OCI-LY1 (cell line): ENCODE results near the gene PRR20D.
"Not testable (repeated sequence)": the region's sequence is repeated elsewhere in the genome, so short reads cannot be mapped to it uniquely, and the experiment has no call there.

Source experiments
- H2AFZ ChIP-seq: fragments of 200-600 bp; sonication (generic), shearing (Covaris generic); 2 replicates; pipeline ENCODE4 v1.6.0; 2014; ENCODE audit warnings: antibody characterized with exemption, mild to moderate bottlenecking, low read length
- H3F3A ChIP-seq: fragments of 200-600 bp; sonication (generic), shearing (Covaris generic); 2 replicates; pipeline ENCODE4 v1.6.0; 2014; ENCODE audit warnings: mild to moderate bottlenecking, antibody characterized with exemption, low read length, moderate library complexity; ENCODE audit not compliant: insufficient read depth
- H3K27ac ChIP-seq: fragments of 200-600 bp; sonication (generic); 2 replicates; pipeline ENCODE4 v1.5.1; 2014; ENCODE audit warnings: low read length, mixed run types, mild to moderate bottlenecking, low read depth; ENCODE audit not compliant: poor library complexity, severe bottlenecking
- H3K27me3 ChIP-seq: fragments of 200-600 bp; sonication (generic); 2 replicates; pipeline ENCODE4 v1.6.0; 2014; ENCODE audit warnings: antibody characterized with exemption, mild to moderate bottlenecking, low read length, moderate library complexity; ENCODE audit not compliant: insufficient read depth
- H3K36me3 ChIP-seq: fragments of 200-600 bp; sonication (generic); 2 replicates; pipeline ENCODE4 v1.6.1; 2014; ENCODE audit warnings: mild to moderate bottlenecking, antibody characterized with exemption, low read length, moderate library complexity, mixed read lengths; ENCODE audit not compliant: insufficient read depth
- H3K4me1 ChIP-seq: fragments of 200-600 bp; sonication (generic); 2 replicates; pipeline ENCODE4 v1.5.1; 2014; ENCODE audit warnings: mild to moderate bottlenecking, low read length, moderate library complexity; ENCODE audit not compliant: insufficient read depth, severe bottlenecking
- H3K4me2 ChIP-seq: fragments of 200-600 bp; sonication (generic), shearing (Covaris generic); 2 replicates; pipeline ENCODE4 v1.6.1; 2014; ENCODE audit warnings: low read length
- H3K4me3 ChIP-seq: fragments of 200-600 bp; sonication (generic); 2 replicates; pipeline ENCODE4 v1.5.1; 2014; ENCODE audit warnings: low read length, low read depth, mild to moderate bottlenecking, mixed read lengths; ENCODE audit not compliant: poor library complexity, severe bottlenecking
- H3K79me2 ChIP-seq: fragments of 200-600 bp; shearing (Covaris generic); 2 replicates; pipeline ENCODE4 v1.6.1; 2016; ENCODE audit warnings: mixed run types, low read length, mixed read lengths; ENCODE audit not compliant: insufficient read depth
- H3K9ac ChIP-seq: fragments of 200-600 bp; sonication (generic), shearing (Covaris generic); 2 replicates; pipeline ENCODE4 v1.6.1; 2014; ENCODE audit warnings: mild to moderate bottlenecking, low read length, mixed read lengths
- H3K9me2 ChIP-seq: fragments of 200-600 bp; sonication (generic), shearing (Covaris generic); 2 replicates; pipeline ENCODE4 v1.6.1; 2014; ENCODE audit warnings: low read depth, mild to moderate bottlenecking, low read length, mixed read lengths
- H3K9me3 ChIP-seq: fragments of 200-600 bp; shearing (Covaris generic); 2 replicates; pipeline ENCODE4 v1.6.1; 2014; ENCODE audit warnings: low read length, mixed read lengths
- H4K20me1 ChIP-seq: fragments of 200-600 bp; sonication (generic), shearing (Covaris generic); 2 replicates; pipeline ENCODE4 v1.6.0; 2016; ENCODE audit warnings: mild to moderate bottlenecking, low read length; ENCODE audit not compliant: insufficient read depth
- CTCF ChIP-seq: fragments of 200-600 bp; sonication (generic), shearing (Covaris generic); IDR thresholded peaks from 2 replicates; pipeline ENCODE4 v1.5.1; 2017; ENCODE audit warnings: mild to moderate bottlenecking, antibody characterized with exemption, low read length, moderate library complexity, mixed read lengths
- EZH2 ChIP-seq: fragments of 200-600 bp; sonication (generic), shearing (Covaris generic); IDR thresholded peaks from 2 replicates; pipeline ENCODE4 v1.8.0; 2017; ENCODE audit warnings: borderline replicate concordance, mixed run types, mild to moderate bottlenecking, antibody characterized with exemption, low read length, moderate library complexity, mixed read lengths

Gene PRR20D

GRCh38 chr13:57148106-57148505 lies 12.3 kb upstream of the PRR20D start:
- not testable (repeated sequence) for H3K27ac ChIP-seq, H3K79me2 ChIP-seq, H3K9me2 ChIP-seq

DNA sequence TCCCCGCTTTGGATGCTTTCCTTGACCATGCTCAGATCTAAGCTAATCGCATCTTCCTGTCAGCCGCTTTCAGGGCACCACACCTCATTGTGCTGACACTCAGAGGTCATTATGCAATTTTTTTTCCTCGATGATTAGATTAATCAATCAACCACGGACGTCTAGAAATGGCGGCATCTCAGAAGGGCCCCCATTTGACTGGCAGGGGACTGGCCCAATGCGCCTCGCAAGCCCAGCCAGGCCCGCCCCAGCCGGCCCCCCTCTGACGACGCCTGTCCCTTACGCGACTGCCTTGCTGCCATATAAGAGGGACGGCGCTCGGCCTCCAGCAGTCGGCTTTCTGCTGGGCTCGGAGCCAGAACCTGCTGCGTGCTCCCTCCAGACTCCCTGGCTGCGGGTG lies 6.7 kb upstream of the PRR20D start, which contains the start of gene PRR20C:
TSS of gene PRR20C (plus strand) at position 301 of the 400 bp plus-strand sequence. CDS start 387 bp downstream, outside the sequence.
- H3K27ac ChIP-seq, H3K4me1 ChIP-seq, H2AFZ ChIP-seq, H3K9ac ChIP-seq, H3K27me3 ChIP-seq, H3K9me3 ChIP-seq, H3K4me2 ChIP-seq, H3K36me3 ChIP-seq, H3K79me2 ChIP-seq, H3K4me3 ChIP-seq, H4K20me1 ChIP-seq, H3F3A ChIP-seq, H3K9me2 ChIP-seq: not testable (repeated sequence)

More at GRCh38 chr13:57148106-57148505, 12.3 kb upstream of the PRR20D start:
- not testable (repeated sequence) for H3K36me3 ChIP-seq, H4K20me1 ChIP-seq, H3K9me3 ChIP-seq, H3K4me1 ChIP-seq, H3K27me3 ChIP-seq, H3K4me3 ChIP-seq, H3K4me2 ChIP-seq, H2AFZ ChIP-seq, H3F3A ChIP-seq, H3K9ac ChIP-seq

- not testable (repeated sequence) for H3K4me3 ChIP-seq, H3K27ac ChIP-seq, H3F3A ChIP-seq, H3K4me2 ChIP-seq, H4K20me1 ChIP-seq, H3K9me3 ChIP-seq, H3K79me2 ChIP-seq, H3K36me3 ChIP-seq, H3K9ac ChIP-seq, H3K4me1 ChIP-seq, H3K9me2 ChIP-seq, H3K27me3 ChIP-seq, H2AFZ ChIP-seq
Observed at GRCh38 chr13:57166897-57167296, 6.5 kb downstream of the PRR20D start, which contains the start of gene PRR20E. PRR20E (plus strand) TSS chr13:57167197; CDS start chr13:57167584, 387 bp downstream.

DNA sequence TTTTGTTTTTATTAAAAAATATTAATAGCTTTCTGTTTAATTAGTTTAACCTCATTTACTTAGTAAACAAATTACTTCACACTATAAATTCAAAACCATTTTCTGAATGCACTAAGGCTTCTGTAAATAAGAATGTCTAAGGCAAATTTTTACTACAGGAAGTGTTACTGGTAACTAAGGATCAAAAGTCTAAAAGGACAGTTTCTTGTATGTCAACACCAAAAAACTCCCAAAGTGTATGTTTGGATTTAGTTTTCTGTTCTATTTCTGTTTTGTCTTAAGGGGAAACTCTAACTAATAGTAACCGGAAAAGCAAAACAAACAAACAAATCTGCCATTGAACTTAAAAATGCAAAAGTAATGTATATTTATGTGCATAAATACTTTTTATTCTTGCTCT lies 31.2 kb downstream of the PRR20D start:
- Histone ChIP-seq H3K9ac (no peak overlapping the region), H3K4me1 (no peaks in the 10 kb centered on the region), H3K27ac (no peak overlapping the region), H3K4me2 (no peak overlapping the region), H3K27me3 (no peaks in the 10 kb centered on the region), H3F3A (no peaks in the 10 kb centered on the region), H3K79me2 (no peaks in the 10 kb centered on the region), H3K9me2 (no peaks in the 10 kb centered on the region), H4K20me1 (no peaks in the 10 kb centered on the region), H3K9me3 (no peaks in the 10 kb centered on the region), H3K36me3 (no peaks in the 10 kb centered on the region), H3K4me3 (no peak overlapping the region), H2AFZ (no peak overlapping the region)
- TF ChIP-seq EZH2 (no peak), CTCF (no peak)

DNA sequence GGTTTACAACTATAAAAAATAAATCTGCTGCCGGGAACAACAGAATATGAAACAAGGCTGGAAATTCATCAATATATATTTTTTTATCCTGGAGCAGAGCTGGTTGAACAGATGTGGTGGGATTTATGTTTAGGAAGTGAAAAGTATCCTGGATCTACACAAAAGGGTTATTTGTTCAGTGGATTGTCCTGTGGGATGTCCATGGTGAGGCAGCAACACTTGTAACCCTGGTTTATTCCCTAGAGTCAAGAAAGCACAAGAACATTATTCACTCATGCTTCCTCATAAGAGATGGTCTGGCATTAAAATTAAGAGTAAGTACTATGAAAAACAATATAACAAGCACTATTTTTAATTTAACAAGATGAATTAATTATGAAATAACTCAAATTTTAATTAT lies 52.6 kb downstream of the PRR20D start:
- Histone ChIP-seq H3K4me2 (no peak overlapping the region), H3K9me3 (no peaks in the 10 kb centered on the region), H3K27me3 (no peaks in the 10 kb centered on the region), H3K9me2 (no peaks in the 10 kb centered on the region), H3K79me2 (no peaks in the 10 kb centered on the region), H3F3A (no peaks in the 10 kb centered on the region), H4K20me1 (no peaks in the 10 kb centered on the region), H3K27ac (no peak overlapping the region), H3K4me1 (no peaks in the 10 kb centered on the region), H3K36me3 (no peaks in the 10 kb centered on the region), H3K9ac (no peak overlapping the region), H3K4me3 (no peak overlapping the region), H2AFZ (no peak overlapping the region)
- no peak for TF ChIP-seq EZH2
- TF ChIP-seq CTCF, result no peak
